Hepatocyte (in vitro differentiated cells): Measurements from ENCODE around the gene HOXC6. TPM values are rescaled to one million over a fixed set of nuclear protein-coding genes. Genes with fewer than 3 reads are reported as not detected.
A peak's percentile ranks its signal among the peaks of the same experiment; 100 is the strongest.

Source experiments
- DNase-seq: peaks from one replicate; pipeline ENCODE4 v3.0.0-alpha.2; 2016; ENCODE audit warnings: low spot score
- H2AFZ ChIP-seq: fragments of 200-600 bp; sonication (generic); 2 replicates; pipeline ENCODE4 v1.6.0; 2016; ENCODE audit warnings: antibody characterized with exemption, mild to moderate bottlenecking
- H3K27ac ChIP-seq: fragments of 200-600 bp; sonication (generic); 2 replicates; pipeline ENCODE4 v1.5.1; 2016; ENCODE audit warnings: mild to moderate bottlenecking
- H3K27me3 ChIP-seq: fragments of 200-600 bp; sonication (generic); 2 replicates; pipeline ENCODE4 v1.6.1; 2016
- H3K36me3 ChIP-seq: fragments of 200-600 bp; sonication (generic); replicated peaks from 2 replicates; pipeline ENCODE4 v1.5.1; 2016; ENCODE audit warnings: low read depth; ENCODE audit not compliant: insufficient read depth
- H3K4me1 ChIP-seq: fragments of 200-600 bp; sonication (generic); 2 replicates; pipeline ENCODE4 v1.5.1; 2016; ENCODE audit warnings: mild to moderate bottlenecking, moderate library complexity; ENCODE audit not compliant: insufficient read depth
- H3K4me2 ChIP-seq: fragments of 200-600 bp; sonication (generic); 2 replicates; pipeline ENCODE4 v1.6.0; 2016
- H3K4me3 ChIP-seq: fragments of 200-600 bp; sonication (generic); 2 replicates; pipeline ENCODE4 v1.5.1; 2016; ENCODE audit warnings: mild to moderate bottlenecking
- H3K79me2 ChIP-seq: fragments of 200-600 bp; sonication (generic); 2 replicates; pipeline ENCODE4 v1.6.0; 2017; ENCODE audit warnings: mild to moderate bottlenecking
- H3K9me2 ChIP-seq: fragments of 200-600 bp; sonication (generic); replicated peaks from 2 replicates; pipeline ENCODE4 v1.6.0; 2017; ENCODE audit warnings: mild to moderate bottlenecking; ENCODE audit not compliant: insufficient read depth
- H3K9me3 ChIP-seq: fragments of 200-600 bp; sonication (generic); 2 replicates; pipeline ENCODE4 v1.5.1; 2016; ENCODE audit warnings: low read depth, mild to moderate bottlenecking
- H4K20me1 ChIP-seq: fragments of 200-600 bp; sonication (generic); 2 replicates; pipeline ENCODE4 v1.6.0; 2016; ENCODE audit warnings: mild to moderate bottlenecking; ENCODE audit not compliant: insufficient read depth, poor library complexity, severe bottlenecking
- CTCF ChIP-seq: fragments of 200-600 bp; sonication (generic); IDR thresholded peaks from 2 replicates; pipeline ENCODE4 v1.5.1; 2016; ENCODE audit warnings: antibody characterized with exemption, mild to moderate bottlenecking; ENCODE audit not compliant: poor library complexity
- EZH2 ChIP-seq: fragments of 200-600 bp; sonication (generic); IDR thresholded peaks from 2 replicates; pipeline ENCODE4 v1.6.1; 2016; ENCODE audit warnings: antibody characterized with exemption, mild to moderate bottlenecking, borderline replicate concordance
- EZH2phosphoT487 ChIP-seq: fragments of 200-600 bp; sonication (generic); IDR thresholded peaks from one replicate; pipeline ENCODE4 v1.6.1; 2018; ENCODE audit warnings: antibody characterized with exemption, mild to moderate bottlenecking, low read depth, moderate library complexity; ENCODE audit not compliant: unreplicated experiment, severe bottlenecking
- WGBS: methylation state at CpG from one replicate; pipeline ENCODE4 v1.1.6; 2016; ENCODE audit warnings: low lambda C conversion rate; ENCODE audit errors: missing lambda C conversion rate; 5-methylcytosine and 5-hydroxymethylcytosine counted together
- polyA plus RNA-seq: library from polyadenylated mRNA; unstranded; fragments of >200 nt; fragmentation: Nextera tagmentation; extraction: Ambion mirVana; gene quantifications from 2 replicates; pipeline ENCODE4 v1.2.1, GENCODE V29; 2016
- total RNA-seq: library from RNA; depleted of rRNA; stranded (reverse); fragments of >200 nt; gene quantifications from 2 replicates; pipeline ENCODE4 v1.2.3, GENCODE V29; 2014

HOXC6 gene
- total and polyA plus RNA-seq, 2 experiments from 2014 or later, result 4.5 to 11.1 TPM

GRCh38 chr12:54049108-54049507 lies 20.9 kb downstream of the HOXC6 start:
- Histone ChIP-seq H3K27me3 (peaks cover 99% of the 10 kb centered on the region), H3K4me2 (no peak overlapping the region), H3K9me2 (no peaks in the 10 kb centered on the region), H4K20me1 (no peaks in the 10 kb centered on the region), H3K79me2 (no peaks in the 10 kb centered on the region), H3K9me3 (no peaks in the 10 kb centered on the region), H2AFZ (no peak overlapping the region), H3K4me1 (peaks cover 27% of the 10 kb centered on the region), H3K36me3 (no peaks in the 10 kb centered on the region), H3K4me3 (no peak overlapping the region), H3K27ac (no peak overlapping the region)
- TF ChIP-seq EZH2phosphoT487, result no peak
- no peak for TF ChIP-seq CTCF
- WGBS, result 53% methylated on average over 6 of the region's 6 CpGs
- DNase-seq, result no peak

GRCh38 chr12:54050482-54050810 lies 22.2 kb downstream of the HOXC6 start:
- Histone ChIP-seq H3K9me2 (no peaks in the 10 kb centered on the region), H3K9me3 (no peaks in the 10 kb centered on the region), H3K79me2 (no peaks in the 10 kb centered on the region), H3K4me3 (no peak overlapping the region), H3K27ac (no peak overlapping the region), H3K4me2 (no peak overlapping the region), H3K4me1 (peaks cover 30% of the 10 kb centered on the region), H4K20me1 (no peaks in the 10 kb centered on the region), H3K36me3 (no peaks in the 10 kb centered on the region), H3K27me3 (peaks cover 94% of the 10 kb centered on the region), H2AFZ (no peak overlapping the region)
- WGBS, result 37% methylated on average over 2 of the region's 2 CpGs
- DNase-seq, result no peak
- TF ChIP-seq EZH2phosphoT487, result no peak
- TF ChIP-seq EZH2, result peak; percentile 1

GRCh38 chr12:54051026-54051842 lies 23.0 kb downstream of the HOXC6 start:
- peaks cover 93% of the 10 kb centered on the region for H3K27me3 ChIP-seq
- H3K4me3 ChIP-seq, result no peak overlapping the region
- no peak for DNase-seq
- no peaks in the 10 kb centered on the region for H4K20me1 ChIP-seq
- H3K27ac ChIP-seq, result no peak overlapping the region
- WGBS, result 44% methylated on average over 12 of the region's 12 CpGs
- no peak overlapping the region for H3K4me2 ChIP-seq
- no peaks in the 10 kb centered on the region for H3K9me3 ChIP-seq
- H3K36me3 ChIP-seq, result no peaks in the 10 kb centered on the region
- no peaks in the 10 kb centered on the region for H3K79me2 ChIP-seq
- H3K9me2 ChIP-seq, result no peaks in the 10 kb centered on the region
- peaks cover 33% of the 10 kb centered on the region for H3K4me1 ChIP-seq
- peak; percentile 16 for TF ChIP-seq EZH2
- no peak for TF ChIP-seq EZH2phosphoT487
- TF ChIP-seq CTCF, result no peak
- no peak overlapping the region for H2AFZ ChIP-seq

GRCh38 chr12:54051874-54052437 lies 23.7 kb downstream of the HOXC6 start:
- TF ChIP-seq EZH2phosphoT487 (no peak), EZH2 (peak; percentile 49)
- H3K27me3 ChIP-seq, result peaks cover 93% of the 10 kb centered on the region
- H3K79me2 ChIP-seq, result no peaks in the 10 kb centered on the region
- peak overlapping the region; percentile 78 for H3K4me2 ChIP-seq
- peaks cover 33% of the 10 kb centered on the region for H3K4me1 ChIP-seq
- no peaks in the 10 kb centered on the region for H3K36me3 ChIP-seq
- 8% methylated on average over 24 of the region's 24 CpGs for WGBS
- H3K27ac ChIP-seq, result no peak overlapping the region
- DNase-seq, result peak; percentile 66
- no peak overlapping the region for H3K4me3 ChIP-seq
- H3K9me3 ChIP-seq, result no peaks in the 10 kb centered on the region
- no peak overlapping the region for H2AFZ ChIP-seq
- H4K20me1 ChIP-seq, result no peaks in the 10 kb centered on the region
- H3K9me2 ChIP-seq, result no peaks in the 10 kb centered on the region
